ENCODE results near the gene ATP6V1G3. TPM values are rescaled to one million over a fixed set of nuclear protein-coding genes. Genes with fewer than 3 reads are reported as not detected.

The ATP6V1G3 gene
- polyA plus RNA-seq, 3 donors = not detected

DNA sequence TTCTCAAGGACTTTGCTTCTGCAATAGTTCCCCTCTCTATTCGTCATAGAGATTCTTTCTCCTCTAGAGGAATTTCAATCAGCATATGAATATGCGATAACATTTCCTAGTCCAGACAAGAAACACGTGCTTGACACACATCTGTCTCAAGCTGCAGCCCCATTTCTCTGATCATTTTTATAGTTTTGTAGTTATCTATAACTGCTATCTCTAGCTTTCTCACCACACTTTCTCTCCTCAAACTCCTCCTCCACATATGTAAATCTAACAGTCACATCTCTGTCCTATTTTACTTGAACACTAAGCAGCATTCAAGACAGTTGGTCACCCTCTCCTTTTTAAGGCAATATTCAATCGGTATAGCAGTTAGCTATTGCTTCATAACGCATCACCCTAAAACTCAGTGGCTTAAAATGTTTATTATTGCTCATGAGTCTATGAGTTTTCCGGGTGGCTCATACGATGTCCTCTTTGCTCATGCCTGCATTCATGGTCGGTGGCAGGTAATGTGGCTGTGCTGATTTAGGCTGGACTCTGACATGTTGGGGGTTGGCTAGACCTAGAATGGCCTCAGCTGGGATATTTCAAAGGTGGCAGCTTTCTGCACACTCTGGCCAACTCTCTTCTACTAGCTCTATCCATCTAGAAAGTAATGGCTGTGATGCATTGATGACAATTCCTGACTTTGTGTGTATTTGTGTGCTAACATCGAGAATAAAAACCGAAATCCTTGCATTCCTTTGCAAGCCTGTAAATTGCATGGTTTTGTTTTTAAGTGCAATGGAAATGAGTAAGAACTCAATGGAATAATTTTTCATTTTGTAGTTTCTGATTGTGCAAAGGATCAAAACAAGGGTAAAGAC lies 20.6 kb downstream of the ATP6V1G3 start:
- intact Hi-C loops (cut with micrococcal nuclease) = no loop called here
- H3K9ac ChIP-seq (ENCODE audit: insufficient read depth, low read length, poor library complexity, severe bottlenecking) = no peak overlapping the region
- H3K4me1 ChIP-seq (ENCODE audit: control insufficient read depth in 1 of 2, insufficient read depth in 2 of 2, low read length in 2 of 2) = peaks cover 0 to 12% of the 10 kb centered on the region in 2 donors
- no peak overlapping the region for H3K27ac Mint-ChIP-seq
- no peaks in the 10 kb centered on the region for H3K9me3 ChIP-seq (replicated peaks in 1 of 2; ENCODE audit: control insufficient read depth in 1 of 2, insufficient read depth in 1 of 2, low read length in 2 of 2)
- no peaks in the 10 kb centered on the region for H3K36me3 ChIP-seq (replicated peaks in 1 of 2; ENCODE audit: control insufficient read depth in 1 of 2, insufficient read depth in 2 of 2, low read length in 2 of 2)
- H3K27me3 Mint-ChIP-seq (ENCODE audit: low read depth in 3 of 3) = peaks cover 0 to 4% (median 0%) of the 10 kb centered on the region in 3 donors
- H3K27me3 ChIP-seq (ENCODE audit: control insufficient read depth in 2 of 2, insufficient read depth in 2 of 2, low read length in 2 of 2) = no peaks in the 10 kb centered on the region
- H4K20me1 ChIP-seq (ENCODE audit: insufficient read depth, low read length) = no peaks in the 10 kb centered on the region
- no peak overlapping the region for H3K4me3 ChIP-seq (replicated peaks in 1 of 3; ENCODE audit: low read depth in 2 of 3, low read length in 3 of 3)
- H3K4me2 ChIP-seq (replicated peaks; ENCODE audit: extremely low read depth, low read length, poor library complexity, severe bottlenecking) = no peak overlapping the region
- TF ChIP-seq, protein P1, sequence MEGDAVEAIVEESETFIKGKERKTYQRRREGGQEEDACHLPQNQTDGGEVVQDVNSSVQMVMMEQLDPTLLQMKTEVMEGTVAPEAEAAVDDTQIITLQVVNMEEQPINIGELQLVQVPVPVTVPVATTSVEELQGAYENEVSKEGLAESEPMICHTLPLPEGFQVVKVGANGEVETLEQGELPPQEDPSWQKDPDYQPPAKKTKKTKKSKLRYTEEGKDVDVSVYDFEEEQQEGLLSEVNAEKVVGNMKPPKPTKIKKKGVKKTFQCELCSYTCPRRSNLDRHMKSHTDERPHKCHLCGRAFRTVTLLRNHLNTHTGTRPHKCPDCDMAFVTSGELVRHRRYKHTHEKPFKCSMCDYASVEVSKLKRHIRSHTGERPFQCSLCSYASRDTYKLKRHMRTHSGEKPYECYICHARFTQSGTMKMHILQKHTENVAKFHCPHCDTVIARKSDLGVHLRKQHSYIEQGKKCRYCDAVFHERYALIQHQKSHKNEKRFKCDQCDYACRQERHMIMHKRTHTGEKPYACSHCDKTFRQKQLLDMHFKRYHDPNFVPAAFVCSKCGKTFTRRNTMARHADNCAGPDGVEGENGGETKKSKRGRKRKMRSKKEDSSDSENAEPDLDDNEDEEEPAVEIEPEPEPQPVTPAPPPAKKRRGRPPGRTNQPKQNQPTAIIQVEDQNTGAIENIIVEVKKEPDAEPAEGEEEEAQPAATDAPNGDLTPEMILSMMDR (IDR thresholded peaks at IDR 0.05) = no peak
- WGBS (ENCODE audit: insufficient coverage) = 92% methylated on average over 4 of the region's 10 CpGs
- H3K27ac ChIP-seq (ENCODE audit: low read depth in 1 of 2, low read length in 2 of 2) = no peak overlapping the region
- DNase-seq = no peak
- H3K4me3 Mint-ChIP-seq = no peak overlapping the region
- peaks cover 11% of the 10 kb centered on the region for H3K4me1 Mint-ChIP-seq
- H3K36me3 Mint-ChIP-seq = peaks cover 0 to under 1% of the 10 kb centered on the region in 2 donors
- H3K79me2 ChIP-seq (ENCODE audit: insufficient read depth, low read length) = no peaks in the 10 kb centered on the region
- peaks cover 0 to 2% (median 0%) of the 10 kb centered on the region in 7 donors for H3K9me3 Mint-ChIP-seq
- H2AFZ ChIP-seq (ENCODE audit: insufficient read depth, low read depth, low read length, poor library complexity, severe bottlenecking) = no peak overlapping the region

DNA sequence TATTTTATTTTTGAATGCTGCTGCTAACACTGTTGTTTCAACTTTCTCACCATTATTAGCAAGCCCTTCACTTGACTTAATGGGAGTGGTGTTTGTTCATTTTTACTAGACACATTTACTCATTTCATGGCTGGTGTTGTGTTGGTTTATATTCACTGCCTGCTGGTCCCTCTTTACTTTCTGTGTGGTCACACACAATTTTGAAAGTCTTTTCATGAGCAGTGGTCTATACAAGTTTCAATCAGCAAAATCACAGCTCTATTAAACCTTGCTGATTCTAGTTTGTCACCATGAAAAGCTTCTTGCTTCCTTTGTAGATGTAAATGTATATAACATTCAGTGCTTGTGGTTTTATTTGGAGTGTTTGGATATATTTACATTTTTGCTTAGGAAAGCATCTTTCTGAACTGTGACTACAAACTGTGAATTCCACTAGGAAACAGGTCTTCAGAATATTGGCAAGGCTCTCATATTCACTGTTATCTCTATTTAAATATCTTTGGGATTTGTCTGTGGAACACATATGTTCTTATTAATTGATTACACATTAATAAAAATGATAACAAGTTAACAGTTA lies 22.8 kb downstream of the ATP6V1G3 start:
- no peak overlapping the region for H3K4me3 ChIP-seq (replicated peaks in 1 of 3; ENCODE audit: low read depth in 2 of 3, low read length in 3 of 3)
- H3K27ac ChIP-seq (ENCODE audit: low read depth in 1 of 2, low read length in 2 of 2) = no peak overlapping the region
- H3K4me1 ChIP-seq (ENCODE audit: control insufficient read depth in 1 of 2, insufficient read depth in 2 of 2, low read length in 2 of 2) = no peaks in the 10 kb centered on the region
- H4K20me1 ChIP-seq (ENCODE audit: insufficient read depth, low read length) = no peaks in the 10 kb centered on the region
- Mint-ChIP-seq H3K9me3 (peaks cover 0 to 6% (median 0%) of the 10 kb centered on the region in 7 donors), H3K36me3 (peaks cover 0 to 3% of the 10 kb centered on the region in 2 donors), H3K27me3 (ENCODE audit: low read depth in 3 of 3) (peaks cover 0 to 7% (median 0%) of the 10 kb centered on the region in 3 donors), H3K4me3 (no peak overlapping the region), H3K4me1 (peaks cover under 1% of the 10 kb centered on the region), H3K27ac (no peak overlapping the region)
- DNase-seq = no peak
- H3K79me2 ChIP-seq (ENCODE audit: insufficient read depth, low read length) = no peaks in the 10 kb centered on the region
- H3K36me3 ChIP-seq (replicated peaks in 1 of 2; ENCODE audit: control insufficient read depth in 1 of 2, insufficient read depth in 2 of 2, low read length in 2 of 2) = no peaks in the 10 kb centered on the region
- no peaks in the 10 kb centered on the region for H3K27me3 ChIP-seq (ENCODE audit: control insufficient read depth in 2 of 2, insufficient read depth in 2 of 2, low read length in 2 of 2)
- H3K9ac ChIP-seq (ENCODE audit: insufficient read depth, low read length, poor library complexity, severe bottlenecking) = no peak overlapping the region
- no peaks in the 10 kb centered on the region for H3K9me3 ChIP-seq (replicated peaks in 1 of 2; ENCODE audit: control insufficient read depth in 1 of 2, insufficient read depth in 1 of 2, low read length in 2 of 2)
- TF ChIP-seq, protein P1 (IDR thresholded peaks at IDR 0.05) = no peak
- H2AFZ ChIP-seq (ENCODE audit: insufficient read depth, low read depth, low read length, poor library complexity, severe bottlenecking) = no peak overlapping the region
- H3K4me2 ChIP-seq (replicated peaks; ENCODE audit: extremely low read depth, low read length, poor library complexity, severe bottlenecking) = no peak overlapping the region
- intact Hi-C loops (cut with micrococcal nuclease) = no loop called here

Measured in CD14-positive monocyte (primary cell).